Coronary artery (tissue), 2 donors: ENCODE measurements around the gene POLR3GL.

Experiments
- DNase-seq: peaks from one replicate; pipeline ENCODE4 v3.0.0-alpha.2; 2017; ENCODE audit warnings: low spot score
- H3K27ac ChIP-seq, 2 donors: fragments of 200-600 bp; sonication (generic); one replicate each; pipeline ENCODE4 v1.5.1; 2016 to 2019
- H3K4me3 ChIP-seq: fragments of 200-600 bp; sonication (generic); 2 replicates; pipeline ENCODE4 v1.5.1; 2016; ENCODE audit warnings: mild to moderate bottlenecking, moderate library complexity
- CTCF ChIP-seq: fragments of 200-600 bp; sonication (generic); IDR thresholded peaks from one replicate; pipeline ENCODE4 v1.5.1; 2019; ENCODE audit warnings: antibody characterized with exemption

POLR3GL gene

DNA sequence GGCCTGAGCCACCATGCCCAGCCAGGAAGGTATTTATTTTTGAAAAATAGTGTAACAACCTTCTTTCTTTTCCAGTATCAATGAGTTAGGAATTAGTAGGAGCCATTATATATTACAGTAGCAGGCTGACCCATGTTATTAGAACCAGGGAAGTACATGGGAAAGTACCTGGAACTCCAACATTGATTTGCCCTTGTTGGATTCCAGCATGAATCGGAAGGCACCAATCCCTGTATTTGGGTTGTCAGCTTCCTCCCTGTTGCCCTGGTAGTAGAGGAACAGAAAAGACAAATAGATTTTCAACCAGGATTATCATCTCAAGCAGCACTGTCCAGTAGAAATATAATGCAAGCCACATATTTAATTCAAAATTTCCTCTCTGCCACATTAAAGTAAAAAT, 27.1 kb upstream of the POLR3GL start:
- Histone ChIP-seq H3K4me3 (no peak overlapping the region), H3K27ac (no peak overlapping the region)
- no peak for TF ChIP-seq CTCF
- no peak for DNase-seq

DNA sequence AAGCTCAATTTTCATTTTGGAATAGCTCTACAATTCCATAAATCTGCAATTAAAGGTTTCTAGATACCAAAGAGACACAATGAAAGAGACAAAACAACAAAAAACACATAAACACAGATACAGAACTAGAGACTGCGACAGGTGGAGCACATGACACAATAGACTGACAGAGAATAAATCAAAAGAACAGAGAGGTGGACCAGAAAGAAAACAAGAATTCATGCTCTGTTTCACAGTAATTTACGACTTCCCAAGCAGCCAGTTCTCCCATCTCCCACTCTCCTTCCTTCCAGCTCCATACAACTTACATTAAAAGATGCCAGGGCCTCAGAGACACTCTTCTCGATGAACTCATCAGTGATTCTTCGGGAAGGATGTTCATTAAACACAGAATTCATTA, 22.1 kb upstream of the POLR3GL start:
- Histone ChIP-seq H3K4me3 (no peak overlapping the region), H3K27ac (no peak overlapping the region)
- no peak for DNase-seq
- no peak for TF ChIP-seq CTCF

DNA sequence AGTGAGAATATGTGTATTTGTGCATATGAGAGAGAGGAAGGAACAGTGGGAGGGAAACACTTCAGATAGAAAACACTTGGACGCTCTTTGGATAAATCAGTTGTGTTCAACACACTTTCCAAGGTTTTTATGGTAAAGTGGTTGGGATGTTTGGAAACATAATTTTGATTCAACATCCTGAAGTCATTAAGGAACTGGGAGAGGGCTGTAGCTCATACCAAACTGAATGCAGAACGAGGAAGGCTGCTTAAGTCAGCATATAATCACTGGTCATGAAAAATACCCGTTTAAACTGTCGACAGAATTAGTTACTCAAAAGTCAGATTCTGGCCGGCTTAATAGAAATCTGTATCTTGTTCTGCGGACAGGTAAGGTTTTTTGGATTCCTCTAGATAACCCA, 21.6 kb upstream of the POLR3GL start:
- Histone ChIP-seq H3K4me3 (no peak overlapping the region), H3K27ac (no peak overlapping the region)
- no peak for DNase-seq
- TF ChIP-seq CTCF: no peak

DNA sequence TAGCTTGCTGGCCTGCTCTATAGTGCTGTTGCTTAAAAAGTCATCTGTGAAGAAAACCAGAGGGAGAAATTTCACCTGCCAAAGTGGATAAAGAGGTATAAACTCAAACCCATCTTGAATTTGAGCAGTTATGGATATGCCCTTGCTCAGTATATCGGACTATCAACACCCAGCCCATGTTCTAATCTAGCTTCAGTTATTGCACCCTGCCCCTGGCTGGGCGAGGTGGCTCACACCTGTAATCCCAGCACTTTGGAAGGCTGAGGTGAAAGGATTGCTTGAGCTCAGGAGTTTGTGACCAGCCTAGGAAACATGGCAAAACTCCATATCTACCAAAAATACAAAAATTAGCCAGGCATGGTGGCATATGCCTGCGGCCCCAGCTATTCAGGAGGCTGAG, 20.0 kb upstream of the POLR3GL start:
- Histone ChIP-seq H3K27ac (no peak overlapping the region), H3K4me3 (no peak overlapping the region)
- no peak for TF ChIP-seq CTCF
- DNase-seq: no peak

DNA sequence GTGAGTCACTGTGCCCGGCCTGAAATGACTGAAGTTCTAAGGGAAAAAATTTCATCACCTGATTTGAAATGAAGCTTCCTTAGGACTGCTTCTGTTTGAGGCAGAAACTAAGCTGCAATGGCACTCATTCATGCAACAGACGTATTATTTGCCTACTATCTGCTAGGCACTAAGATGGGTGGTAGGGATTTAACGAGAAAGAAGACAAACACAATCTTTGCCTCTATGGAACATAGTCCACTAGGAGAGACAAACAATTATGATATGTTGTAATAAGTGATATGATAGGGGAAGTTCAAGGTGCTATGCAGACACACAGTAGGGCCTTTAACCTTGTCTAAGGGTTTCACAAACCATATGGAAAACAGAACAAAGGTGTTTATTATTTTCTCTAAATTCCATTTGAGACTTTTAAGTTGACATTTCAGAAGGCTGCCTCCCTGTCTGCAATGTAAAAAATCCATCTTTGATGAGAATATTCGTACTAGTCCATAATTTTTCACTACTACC, 18.0 kb upstream of the POLR3GL start:
- DNase-seq: no peak
- TF ChIP-seq CTCF: no peak
- no peak overlapping the region for H3K27ac ChIP-seq
- no peak overlapping the region for H3K4me3 ChIP-seq

DNA sequence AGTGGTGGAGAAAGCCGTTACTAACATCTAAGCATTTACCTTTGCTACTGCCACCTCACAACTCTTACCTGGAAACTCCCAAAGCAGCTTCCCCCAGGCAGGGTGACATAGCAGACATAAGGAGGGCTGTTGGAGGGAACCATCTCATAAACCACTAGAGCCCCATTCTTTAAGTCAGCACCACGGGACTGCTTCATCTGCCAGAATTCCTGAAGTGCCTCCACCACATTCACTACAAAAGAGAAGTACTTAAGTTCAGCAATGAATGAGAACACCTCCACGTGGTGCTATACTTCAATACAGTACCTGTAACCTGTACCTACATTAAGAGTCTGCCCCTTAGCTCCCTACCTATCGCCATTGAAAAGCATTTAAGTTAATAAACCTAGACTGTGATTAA, 16.9 kb upstream of the POLR3GL start:
- Histone ChIP-seq H3K4me3 (no peak overlapping the region), H3K27ac (no peak overlapping the region)
- DNase-seq: no peak
- TF ChIP-seq CTCF: no peak

- no peak for DNase-seq
- Histone ChIP-seq H3K27ac (no peak overlapping the region), H3K4me3 (no peak overlapping the region)
- no peak for TF ChIP-seq CTCF
These were observed 15.3 kb upstream of the POLR3GL start for GRCh38 chr1:145949219-145949618.
